GM23338 (cell line): Measurements from ENCODE around the gene NLRP9. TPM values are rescaled to one million over a fixed set of nuclear protein-coding genes. Genes with fewer than 3 reads are reported as not detected.

Experiments
- ATAC-seq: fragments of 200-7000 bp; cut with Tn5 transposase; 3 replicates; pipeline ENCODE4 v1.9.1; 2020
- DNase-seq: peaks from one replicate; pipeline ENCODE4 v3.0.0-alpha.2; 2015; ENCODE audit warnings: low spot score
- H2AFZ ChIP-seq: fragments of 200-600 bp; sonication (generic); 2 replicates; pipeline ENCODE4 v1.8.0; 2016; ENCODE audit warnings: antibody characterized with exemption, mild to moderate bottlenecking, moderate library complexity
- H3F3A ChIP-seq: fragments of 200-600 bp; sonication (generic); replicated peaks from 2 replicates; pipeline ENCODE4 v1.8.0; 2017; ENCODE audit warnings: antibody characterized with exemption, mixed run types, low read depth
- H3K27ac ChIP-seq: fragments of 200-600 bp; sonication (generic); 2 replicates; pipeline ENCODE4 v1.6.1; 2016; ENCODE audit warnings: low read depth
- H3K27me3 ChIP-seq: fragments of 200-600 bp; sonication (generic); 2 replicates; pipeline ENCODE4 v1.8.0; 2016; ENCODE audit warnings: mild to moderate bottlenecking, mixed run types, moderate library complexity; ENCODE audit not compliant: insufficient read depth
- H3K36me3 ChIP-seq: fragments of 200-600 bp; sonication (generic); 2 replicates; pipeline ENCODE4 v1.8.0; 2016; ENCODE audit warnings: mild to moderate bottlenecking; ENCODE audit not compliant: insufficient read depth
- H3K4me1 ChIP-seq: fragments of 200-600 bp; sonication (generic); 2 replicates; pipeline ENCODE4 v1.8.0; 2016; ENCODE audit warnings: mild to moderate bottlenecking, moderate library complexity; ENCODE audit not compliant: insufficient read depth
- H3K4me2 ChIP-seq: fragments of 200-600 bp; sonication (generic); 2 replicates; pipeline ENCODE4 v1.7.1; 2017; ENCODE audit warnings: mixed run types
- H3K4me3 ChIP-seq: fragments of 200-600 bp; sonication (generic); 2 replicates; pipeline ENCODE4 v1.6.1; 2016; ENCODE audit warnings: mixed run types
- H3K79me2 ChIP-seq: fragments of 200-600 bp; sonication (generic); replicated peaks from 2 replicates; pipeline ENCODE4 v1.8.0; 2017; ENCODE audit warnings: mild to moderate bottlenecking; ENCODE audit not compliant: insufficient read depth
- H3K9me2 ChIP-seq: fragments of 200-600 bp; sonication (generic); 2 replicates; pipeline ENCODE4 v1.8.0; 2017; ENCODE audit not compliant: insufficient read depth
- H4K20me1 ChIP-seq: fragments of 200-600 bp; sonication (generic); replicated peaks from 2 replicates; pipeline ENCODE4 v1.8.0; 2017; ENCODE audit warnings: mild to moderate bottlenecking; ENCODE audit not compliant: insufficient read depth
- H3K27ac Mint-ChIP-seq: 2 replicates; pipeline ENCODE4 v1.8.0; 2020; ENCODE audit warnings: inconsistent platforms, mild to moderate bottlenecking, moderate library complexity, mixed read lengths
- H3K27me3 Mint-ChIP-seq: 3 replicates; pipeline ENCODE4 v1.8.0; 2022; ENCODE audit warnings: low read depth, mild to moderate bottlenecking, moderate library complexity, mixed read lengths, inconsistent platforms; ENCODE audit not compliant: insufficient read depth, poor library complexity
- H3K36me3 Mint-ChIP-seq: 3 replicates; pipeline ENCODE4 v1.8.0; 2021; ENCODE audit warnings: low read depth, mild to moderate bottlenecking, inconsistent platforms, moderate library complexity, mixed read lengths
- H3K4me1 Mint-ChIP-seq: 3 replicates; pipeline ENCODE4 v1.8.0; 2020; ENCODE audit warnings: mild to moderate bottlenecking, inconsistent platforms, mixed read lengths
- H3K4me3 Mint-ChIP-seq: 3 replicates; pipeline ENCODE4 v1.8.0; 2021; ENCODE audit warnings: moderate library complexity, mild to moderate bottlenecking, inconsistent platforms, mixed read lengths
- H3K9me3 Mint-ChIP-seq: 3 replicates; pipeline ENCODE4 v1.8.0; 2020; ENCODE audit warnings: moderate library complexity, mild to moderate bottlenecking, inconsistent platforms, mixed read lengths
- EZH2 ChIP-seq: fragments of 200-600 bp; sonication (generic); IDR thresholded peaks from one replicate; pipeline ENCODE4 v1.8.0; 2017; ENCODE audit warnings: antibody characterized with exemption, mild to moderate bottlenecking, low read depth; ENCODE audit not compliant: unreplicated experiment
- EZH2phosphoT487 ChIP-seq: fragments of 200-600 bp; sonication (generic); IDR thresholded peaks from one replicate; pipeline ENCODE4 v1.8.1; 2018; ENCODE audit warnings: antibody characterized with exemption; ENCODE audit not compliant: unreplicated experiment
- JUNB ChIP-seq: IDR thresholded peaks from one replicate; pipeline ENCODE4 v1.6.1; 2016; ENCODE audit warnings: antibody characterized with exemption; ENCODE audit not compliant: unreplicated experiment
- NANOG ChIP-seq: IDR thresholded peaks from 2 replicates; pipeline ENCODE4 v1.6.1; 2016; ENCODE audit warnings: antibody characterized with exemption, borderline replicate concordance
- POLR2AphosphoS5 ChIP-seq: IDR thresholded peaks from 2 replicates; pipeline ENCODE4 v1.6.1; 2016; ENCODE audit warnings: antibody characterized with exemption, low read depth
- STAT1 ChIP-seq: IDR thresholded peaks from one replicate; pipeline ENCODE4 v1.6.1; 2016; ENCODE audit warnings: antibody characterized with exemption; ENCODE audit not compliant: unreplicated experiment
- ZNF114 ChIP-seq: fragments of 250-450 bp; sonication (Bioruptor Pico); IDR thresholded peaks from 2 replicates; pipeline ENCODE4 v1.5.0; 2020; ENCODE audit warnings: mild to moderate bottlenecking, moderate library complexity
- ZNF331 ChIP-seq: fragments of 250-450 bp; sonication (Bioruptor Pico); IDR thresholded peaks from 2 replicates; pipeline ENCODE4 v1.5.0; 2020; ENCODE audit warnings: low read depth, mild to moderate bottlenecking, moderate library complexity
- polyA plus RNA-seq: library from polyadenylated mRNA; unstranded; fragments of >200 nt; fragmentation: Nextera tagmentation; extraction: Ambion mirVana; gene quantifications from 2 replicates; pipeline ENCODE4 v1.2.1, GENCODE V29; 2016
- total RNA-seq: library from RNA; depleted of rRNA; stranded (reverse); fragments of >200 nt; shearing (Covaris generic); gene quantifications from 2 replicates; pipeline ENCODE4 v1.2.3, GENCODE V29; 2014
- TF ChIP-seq, protein P1 (sequence below), 2 experiments: fragments of 200-600 bp in 1 of 2; sonication (generic) in 1 of 2; conservative IDR thresholded peaks; 2 replicates each; pipeline versions ENCODE4 v1.5.1 to v1.6.1; 2016 to 2017; ENCODE audit warnings: antibody characterized with exemption in 2 of 2, low read depth in 2 of 2, mild to moderate bottlenecking in 2 of 2, moderate library complexity in 1 of 2
- TF ChIP-seq, protein P2 (sequence below): fragments of 250-450 bp; sonication (Bioruptor Pico); IDR thresholded peaks from 2 replicates; pipeline ENCODE4 v1.5.0; 2020; ENCODE audit warnings: mild to moderate bottlenecking, moderate library complexity
- TF ChIP-seq, protein P3 (sequence below): IDR thresholded peaks from one replicate; pipeline ENCODE4 v1.6.1; 2018; ENCODE audit warnings: antibody characterized with exemption; ENCODE audit not compliant: unreplicated experiment
- TF ChIP-seq, protein P4 (sequence below): IDR thresholded peaks from 2 replicates; pipeline ENCODE4 v1.6.1; 2016; ENCODE audit warnings: antibody characterized with exemption

NLRP9 gene
- total and polyA plus RNA-seq, 2 experiments from 2014 or later, result not detected

DNA sequence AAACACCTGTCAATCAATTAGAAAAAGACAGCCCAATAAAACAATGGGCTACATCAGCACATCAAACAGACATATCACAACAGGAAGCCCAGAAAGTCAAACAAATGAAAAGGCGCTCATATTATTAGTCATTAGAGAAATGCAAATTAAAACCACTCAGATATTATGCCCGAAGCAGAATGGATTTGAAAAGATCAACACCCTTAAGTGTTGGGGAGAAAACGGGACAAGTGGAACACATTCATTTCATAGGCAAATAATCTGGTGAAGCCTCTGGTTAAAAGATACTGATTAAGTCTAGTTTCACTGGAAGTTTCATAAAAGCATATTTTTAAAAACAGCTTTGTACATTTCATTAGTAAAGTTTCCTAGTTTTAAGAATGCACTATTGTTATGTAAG, 17.4 kb downstream of the NLRP9 start:
- H3K9me3 Mint-ChIP-seq, result peaks cover 94% of the 10 kb centered on the region

More for the DNA sequence above, 17.4 kb downstream of the NLRP9 start:
- Mint-ChIP-seq H3K27me3 (peaks cover 3% of the 10 kb centered on the region), H3K27ac (no peak overlapping the region), H3K36me3 (peaks cover 47% of the 10 kb centered on the region), H3K4me3 (no peak overlapping the region), H3K4me1 (no peaks in the 10 kb centered on the region)
- Histone ChIP-seq H3K9me2 (no peaks in the 10 kb centered on the region), H3K4me2 (no peak overlapping the region), H4K20me1 (no peaks in the 10 kb centered on the region), H3K27ac (no peak overlapping the region), H3K4me1 (no peaks in the 10 kb centered on the region), H3K36me3 (no peaks in the 10 kb centered on the region; the same call in 1 of the 2 replicates), H3F3A (no peaks in the 10 kb centered on the region), H2AFZ (no peak overlapping the region), H3K79me2 (no peaks in the 10 kb centered on the region), H3K27me3 (no peaks in the 10 kb centered on the region), H3K4me3 (no peak overlapping the region)
- TF ChIP-seq STAT1, result no peak
- TF ChIP-seq POLR2AphosphoS5, result no peak
- TF ChIP-seq, protein P1, sequence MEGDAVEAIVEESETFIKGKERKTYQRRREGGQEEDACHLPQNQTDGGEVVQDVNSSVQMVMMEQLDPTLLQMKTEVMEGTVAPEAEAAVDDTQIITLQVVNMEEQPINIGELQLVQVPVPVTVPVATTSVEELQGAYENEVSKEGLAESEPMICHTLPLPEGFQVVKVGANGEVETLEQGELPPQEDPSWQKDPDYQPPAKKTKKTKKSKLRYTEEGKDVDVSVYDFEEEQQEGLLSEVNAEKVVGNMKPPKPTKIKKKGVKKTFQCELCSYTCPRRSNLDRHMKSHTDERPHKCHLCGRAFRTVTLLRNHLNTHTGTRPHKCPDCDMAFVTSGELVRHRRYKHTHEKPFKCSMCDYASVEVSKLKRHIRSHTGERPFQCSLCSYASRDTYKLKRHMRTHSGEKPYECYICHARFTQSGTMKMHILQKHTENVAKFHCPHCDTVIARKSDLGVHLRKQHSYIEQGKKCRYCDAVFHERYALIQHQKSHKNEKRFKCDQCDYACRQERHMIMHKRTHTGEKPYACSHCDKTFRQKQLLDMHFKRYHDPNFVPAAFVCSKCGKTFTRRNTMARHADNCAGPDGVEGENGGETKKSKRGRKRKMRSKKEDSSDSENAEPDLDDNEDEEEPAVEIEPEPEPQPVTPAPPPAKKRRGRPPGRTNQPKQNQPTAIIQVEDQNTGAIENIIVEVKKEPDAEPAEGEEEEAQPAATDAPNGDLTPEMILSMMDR (conservative IDR thresholded peaks at IDR 0.05; ENCODE audit: low read depth in 2 of 2), result no peak
- TF ChIP-seq, protein P2, sequence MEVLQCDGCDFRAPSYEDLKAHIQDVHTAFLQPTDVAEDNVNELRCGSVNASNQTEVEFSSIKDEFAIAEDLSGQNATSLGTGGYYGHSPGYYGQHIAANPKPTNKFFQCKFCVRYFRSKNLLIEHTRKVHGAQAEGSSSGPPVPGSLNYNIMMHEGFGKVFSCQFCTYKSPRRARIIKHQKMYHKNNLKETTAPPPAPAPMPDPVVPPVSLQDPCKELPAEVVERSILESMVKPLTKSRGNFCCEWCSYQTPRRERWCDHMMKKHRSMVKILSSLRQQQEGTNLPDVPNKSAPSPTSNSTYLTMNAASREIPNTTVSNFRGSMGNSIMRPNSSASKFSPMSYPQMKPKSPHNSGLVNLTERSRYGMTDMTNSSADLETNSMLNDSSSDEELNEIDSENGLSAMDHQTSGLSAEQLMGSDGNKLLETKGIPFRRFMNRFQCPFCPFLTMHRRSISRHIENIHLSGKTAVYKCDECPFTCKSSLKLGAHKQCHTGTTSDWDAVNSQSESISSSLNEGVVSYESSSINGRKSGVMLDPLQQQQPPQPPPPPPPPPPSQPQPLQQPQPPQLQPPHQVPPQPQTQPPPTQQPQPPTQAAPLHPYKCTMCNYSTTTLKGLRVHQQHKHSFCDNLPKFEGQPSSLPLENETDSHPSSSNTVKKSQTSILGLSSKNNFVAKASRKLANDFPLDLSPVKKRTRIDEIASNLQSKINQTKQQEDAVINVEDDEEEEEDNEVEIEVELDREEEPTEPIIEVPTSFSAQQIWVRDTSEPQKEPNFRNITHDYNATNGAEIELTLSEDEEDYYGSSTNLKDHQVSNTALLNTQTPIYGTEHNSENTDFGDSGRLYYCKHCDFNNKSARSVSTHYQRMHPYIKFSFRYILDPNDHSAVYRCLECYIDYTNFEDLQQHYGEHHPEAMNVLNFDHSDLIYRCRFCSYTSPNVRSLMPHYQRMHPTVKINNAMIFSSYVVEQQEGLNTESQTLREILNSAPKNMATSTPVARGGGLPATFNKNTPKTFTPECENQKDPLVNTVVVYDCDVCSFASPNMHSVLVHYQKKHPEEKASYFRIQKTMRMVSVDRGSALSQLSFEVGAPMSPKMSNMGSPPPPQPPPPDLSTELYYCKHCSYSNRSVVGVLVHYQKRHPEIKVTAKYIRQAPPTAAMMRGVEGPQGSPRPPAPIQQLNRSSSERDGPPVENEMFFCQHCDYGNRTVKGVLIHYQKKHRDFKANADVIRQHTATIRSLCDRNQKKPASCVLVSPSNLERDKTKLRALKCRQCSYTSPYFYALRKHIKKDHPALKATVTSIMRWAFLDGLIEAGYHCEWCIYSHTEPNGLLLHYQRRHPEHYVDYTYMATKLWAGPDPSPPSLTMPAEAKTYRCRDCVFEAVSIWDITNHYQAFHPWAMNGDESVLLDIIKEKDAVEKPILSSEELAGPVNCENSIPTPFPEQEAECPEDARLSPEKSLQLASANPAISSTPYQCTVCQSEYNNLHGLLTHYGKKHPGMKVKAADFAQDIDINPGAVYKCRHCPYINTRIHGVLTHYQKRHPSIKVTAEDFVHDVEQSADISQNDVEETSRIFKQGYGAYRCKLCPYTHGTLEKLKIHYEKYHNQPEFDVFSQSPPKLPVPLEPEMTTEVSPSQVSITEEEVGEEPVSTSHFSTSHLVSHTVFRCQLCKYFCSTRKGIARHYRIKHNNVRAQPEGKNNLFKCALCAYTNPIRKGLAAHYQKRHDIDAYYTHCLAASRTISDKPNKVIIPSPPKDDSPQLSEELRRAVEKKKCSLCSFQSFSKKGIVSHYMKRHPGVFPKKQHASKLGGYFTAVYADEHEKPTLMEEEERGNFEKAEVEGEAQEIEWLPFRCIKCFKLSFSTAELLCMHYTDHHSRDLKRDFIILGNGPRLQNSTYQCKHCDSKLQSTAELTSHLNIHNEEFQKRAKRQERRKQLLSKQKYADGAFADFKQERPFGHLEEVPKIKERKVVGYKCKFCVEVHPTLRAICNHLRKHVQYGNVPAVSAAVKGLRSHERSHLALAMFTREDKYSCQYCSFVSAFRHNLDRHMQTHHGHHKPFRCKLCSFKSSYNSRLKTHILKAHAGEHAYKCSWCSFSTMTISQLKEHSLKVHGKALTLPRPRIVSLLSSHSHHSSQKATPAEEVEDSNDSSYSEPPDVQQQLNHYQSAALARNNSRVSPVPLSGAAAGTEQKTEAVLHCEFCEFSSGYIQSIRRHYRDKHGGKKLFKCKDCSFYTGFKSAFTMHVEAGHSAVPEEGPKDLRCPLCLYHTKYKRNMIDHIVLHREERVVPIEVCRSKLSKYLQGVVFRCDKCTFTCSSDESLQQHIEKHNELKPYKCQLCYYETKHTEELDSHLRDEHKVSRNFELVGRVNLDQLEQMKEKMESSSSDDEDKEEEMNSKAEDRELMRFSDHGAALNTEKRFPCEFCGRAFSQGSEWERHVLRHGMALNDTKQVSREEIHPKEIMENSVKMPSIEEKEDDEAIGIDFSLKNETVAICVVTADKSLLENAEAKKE (CRISPR knock-in tag), result no peak
- TF ChIP-seq JUNB, result no peak
- TF ChIP-seq EZH2phosphoT487, result no peak
- TF ChIP-seq, protein P3, sequence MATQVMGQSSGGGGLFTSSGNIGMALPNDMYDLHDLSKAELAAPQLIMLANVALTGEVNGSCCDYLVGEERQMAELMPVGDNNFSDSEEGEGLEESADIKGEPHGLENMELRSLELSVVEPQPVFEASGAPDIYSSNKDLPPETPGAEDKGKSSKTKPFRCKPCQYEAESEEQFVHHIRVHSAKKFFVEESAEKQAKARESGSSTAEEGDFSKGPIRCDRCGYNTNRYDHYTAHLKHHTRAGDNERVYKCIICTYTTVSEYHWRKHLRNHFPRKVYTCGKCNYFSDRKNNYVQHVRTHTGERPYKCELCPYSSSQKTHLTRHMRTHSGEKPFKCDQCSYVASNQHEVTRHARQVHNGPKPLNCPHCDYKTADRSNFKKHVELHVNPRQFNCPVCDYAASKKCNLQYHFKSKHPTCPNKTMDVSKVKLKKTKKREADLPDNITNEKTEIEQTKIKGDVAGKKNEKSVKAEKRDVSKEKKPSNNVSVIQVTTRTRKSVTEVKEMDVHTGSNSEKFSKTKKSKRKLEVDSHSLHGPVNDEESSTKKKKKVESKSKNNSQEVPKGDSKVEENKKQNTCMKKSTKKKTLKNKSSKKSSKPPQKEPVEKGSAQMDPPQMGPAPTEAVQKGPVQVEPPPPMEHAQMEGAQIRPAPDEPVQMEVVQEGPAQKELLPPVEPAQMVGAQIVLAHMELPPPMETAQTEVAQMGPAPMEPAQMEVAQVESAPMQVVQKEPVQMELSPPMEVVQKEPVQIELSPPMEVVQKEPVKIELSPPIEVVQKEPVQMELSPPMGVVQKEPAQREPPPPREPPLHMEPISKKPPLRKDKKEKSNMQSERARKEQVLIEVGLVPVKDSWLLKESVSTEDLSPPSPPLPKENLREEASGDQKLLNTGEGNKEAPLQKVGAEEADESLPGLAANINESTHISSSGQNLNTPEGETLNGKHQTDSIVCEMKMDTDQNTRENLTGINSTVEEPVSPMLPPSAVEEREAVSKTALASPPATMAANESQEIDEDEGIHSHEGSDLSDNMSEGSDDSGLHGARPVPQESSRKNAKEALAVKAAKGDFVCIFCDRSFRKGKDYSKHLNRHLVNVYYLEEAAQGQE, result no peak
- no peak for TF ChIP-seq NANOG
- TF ChIP-seq ZNF331, result no peak
- TF ChIP-seq ZNF114 (CRISPR knock-in tag), result no peak
- no peak for TF ChIP-seq EZH2
- TF ChIP-seq, protein P4, sequence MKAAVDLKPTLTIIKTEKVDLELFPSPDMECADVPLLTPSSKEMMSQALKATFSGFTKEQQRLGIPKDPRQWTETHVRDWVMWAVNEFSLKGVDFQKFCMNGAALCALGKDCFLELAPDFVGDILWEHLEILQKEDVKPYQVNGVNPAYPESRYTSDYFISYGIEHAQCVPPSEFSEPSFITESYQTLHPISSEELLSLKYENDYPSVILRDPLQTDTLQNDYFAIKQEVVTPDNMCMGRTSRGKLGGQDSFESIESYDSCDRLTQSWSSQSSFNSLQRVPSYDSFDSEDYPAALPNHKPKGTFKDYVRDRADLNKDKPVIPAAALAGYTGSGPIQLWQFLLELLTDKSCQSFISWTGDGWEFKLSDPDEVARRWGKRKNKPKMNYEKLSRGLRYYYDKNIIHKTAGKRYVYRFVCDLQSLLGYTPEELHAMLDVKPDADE, result no peak
- no peak for DNase-seq
- ATAC-seq, result no peak
